CD14-positive monocyte (primary cell): Measurements from ENCODE around the gene FBLIM1. TPM values are rescaled to one million over a fixed set of nuclear protein-coding genes. Genes with fewer than 3 reads are reported as not detected.
"Not testable (repeated sequence)": the region's sequence is repeated elsewhere in the genome, so short reads cannot be mapped to it uniquely, and the experiment has no call there.

Source experiments
- DNase-seq, 3 donors: peaks; one replicate each; pipeline ENCODE4 v3.0.0-alpha.2; 2011 to 2022
- H2AFZ ChIP-seq: 2 replicates; pipeline ENCODE4 v1.6.0; 2012; ENCODE audit warnings: mild to moderate bottlenecking, low read depth, low read length, inconsistent platforms; ENCODE audit not compliant: insufficient read depth, poor library complexity, severe bottlenecking
- H3K27ac ChIP-seq, 2 donors: 1 replicate in 1 of 2; 2 replicates in 1 of 2; pipeline ENCODE4 v1.5.1; 2012 to 2013; ENCODE audit warnings: low read length in 2 of 2, control low read depth in 1 of 2, inconsistent platforms in 1 of 2, low read depth in 1 of 2, mild to moderate bottlenecking in 1 of 2
- H3K27me3 ChIP-seq, 2 donors: one replicate each; pipeline versions ENCODE4 v1.6.0 to v1.6.1; 2011 to 2013; ENCODE audit warnings: low read length in 2 of 2; ENCODE audit not compliant: control insufficient read depth in 2 of 2, insufficient read depth in 2 of 2
- H3K36me3 ChIP-seq, 2 donors: replicated peaks in 1 of 2; 1 replicate in 1 of 2; 2 replicates in 1 of 2; pipeline versions ENCODE4 v1.5.1 to v1.6.1; 2012 to 2013; ENCODE audit warnings: low read length in 2 of 2, control low read depth in 1 of 2, inconsistent platforms in 1 of 2, mild to moderate bottlenecking in 1 of 2; ENCODE audit not compliant: insufficient read depth in 2 of 2, control insufficient read depth in 1 of 2
- H3K4me1 ChIP-seq, 2 donors: 1 replicate in 1 of 2; 2 replicates in 1 of 2; pipeline versions ENCODE4 v1.5.1 to v1.6.1; 2012 to 2013; ENCODE audit warnings: low read length in 2 of 2, control low read depth in 1 of 2, inconsistent platforms in 1 of 2, mild to moderate bottlenecking in 1 of 2, moderate library complexity in 1 of 2; ENCODE audit not compliant: insufficient read depth in 2 of 2, control insufficient read depth in 1 of 2
- H3K4me2 ChIP-seq: replicated peaks from 2 replicates; pipeline ENCODE3; 2012; ENCODE audit warnings: low read length, moderate library complexity, mild to moderate bottlenecking; ENCODE audit not compliant: poor library complexity, severe bottlenecking; ENCODE audit errors: extremely low read depth
- H3K4me3 ChIP-seq, 3 experiments: fragments of 200-600 bp in 1 of 3; sonication (generic) in 1 of 3; replicated peaks in 1 of 3; 1 replicate in 2 of 3; 2 replicates in 1 of 3; pipeline ENCODE4 v1.5.1; 2011 to 2013; ENCODE audit warnings: low read length in 3 of 3, mild to moderate bottlenecking in 3 of 3, control low read depth in 2 of 3, low read depth in 2 of 3, inconsistent platforms in 1 of 3, moderate library complexity in 1 of 3
- H3K79me2 ChIP-seq: 2 replicates; pipeline ENCODE4 v1.6.0; 2012; ENCODE audit warnings: mild to moderate bottlenecking, control low read depth, inconsistent platforms, low read length, moderate library complexity; ENCODE audit not compliant: insufficient read depth
- H3K9ac ChIP-seq: 2 replicates; pipeline ENCODE4 v1.6.0; 2017; ENCODE audit warnings: low read length, mild to moderate bottlenecking; ENCODE audit not compliant: insufficient read depth, poor library complexity, severe bottlenecking
- H3K9me3 ChIP-seq, 2 donors: replicated peaks in 1 of 2; 1 replicate in 1 of 2; 2 replicates in 1 of 2; pipeline versions ENCODE4 v1.5.1 to v1.6.1; 2012 to 2013; ENCODE audit warnings: low read length in 2 of 2, control low read depth in 1 of 2; ENCODE audit not compliant: control insufficient read depth in 1 of 2, insufficient read depth in 1 of 2
- H4K20me1 ChIP-seq: 2 replicates; pipeline ENCODE4 v1.6.0; 2012; ENCODE audit warnings: mild to moderate bottlenecking, low read length, control low read depth, moderate library complexity; ENCODE audit not compliant: insufficient read depth
- H3K27ac Mint-ChIP-seq, 7 donors: one replicate each; pipeline ENCODE4 v1.8.0; 2020; ENCODE audit warnings: mild to moderate bottlenecking in 7 of 7, mixed read lengths in 7 of 7, moderate library complexity in 6 of 7, inconsistent platforms in 2 of 7
- H3K27me3 Mint-ChIP-seq, 3 donors: one replicate each; pipeline ENCODE4 v1.8.0; 2021 to 2022; ENCODE audit warnings: low read depth in 3 of 3, mild to moderate bottlenecking in 3 of 3, mixed read lengths in 3 of 3, moderate library complexity in 3 of 3, inconsistent platforms in 1 of 3
- H3K36me3 Mint-ChIP-seq, 2 donors: one replicate each; pipeline ENCODE4 v1.8.0; 2020; ENCODE audit warnings: mixed read lengths in 2 of 2, inconsistent platforms in 1 of 2, mild to moderate bottlenecking in 1 of 2
- H3K4me1 Mint-ChIP-seq: one replicate; pipeline ENCODE4 v1.8.0; 2020; ENCODE audit warnings: mild to moderate bottlenecking, mixed read lengths
- H3K4me3 Mint-ChIP-seq, 2 donors: one replicate each; pipeline ENCODE4 v1.8.0; 2020; ENCODE audit warnings: mild to moderate bottlenecking in 2 of 2, mixed read lengths in 2 of 2, moderate library complexity in 1 of 2
- H3K9me3 Mint-ChIP-seq, 7 donors: one replicate each; pipeline ENCODE4 v1.8.0; 2020 to 2022; ENCODE audit warnings: mixed read lengths in 7 of 7, mild to moderate bottlenecking in 6 of 7, moderate library complexity in 6 of 7, inconsistent platforms in 2 of 7
- WGBS: methylation state at CpG from one replicate; pipeline ENCODE4 v1.1.5; 2013; ENCODE audit warnings: missing lambda C conversion rate; ENCODE audit not compliant: insufficient coverage; 5-methylcytosine and 5-hydroxymethylcytosine counted together
- intact Hi-C, 2 donors: fragments of 100-400 bp; cut with micrococcal nuclease; formaldehyde crosslinking; loops; one replicate each; pipeline versions ENCODE4 v1.15.0 to v1.15.1; 2023
- polyA plus RNA-seq, 3 donors: library from polyadenylated mRNA; depleted of rRNA in 1 of 3; unstranded in 2 of 3; stranded (reverse) in 1 of 3; fragments of 300-500 nt in 2 of 3; fragments of >200 nt in 1 of 3; fragmentation: Illumina TruSeq in 2 of 3; gene quantifications; 1 replicate in 2 of 3; 2 replicates in 1 of 3; pipeline ENCODE4 v1.2.3, GENCODE V29; 2012 to 2021
- TF ChIP-seq, protein P1 (sequence below): fragments of 200-600 bp; IDR thresholded peaks from one replicate; pipeline ENCODE4 v1.8.0; 2022; ENCODE audit warnings: antibody characterized with exemption, mild to moderate bottlenecking

The FBLIM1 gene
- polyA plus RNA-seq, 3 donors: not detected

DNA sequence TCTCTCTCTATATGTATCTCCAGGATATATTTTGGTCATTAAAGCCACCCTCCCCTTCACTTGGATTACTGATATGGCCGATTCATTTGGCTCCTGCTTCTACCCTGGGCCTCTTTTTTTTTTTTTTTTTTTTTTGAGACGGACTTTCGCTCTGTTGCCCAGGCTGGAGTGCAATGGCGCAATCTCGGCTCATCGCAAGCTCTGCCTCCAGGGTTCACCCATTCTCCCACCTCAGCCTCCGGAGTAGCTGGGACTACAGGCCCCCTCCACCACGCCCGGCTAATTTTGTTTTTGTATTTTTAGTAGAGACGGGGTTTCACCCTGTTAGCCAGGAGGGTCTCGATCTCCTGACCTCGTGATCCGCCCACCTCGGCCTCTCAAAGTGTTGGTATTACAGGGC lies 70.3 kb downstream of the FBLIM1 start:
- H3K27ac Mint-ChIP-seq: peak overlapping the region in 6 of 7 donors; percentile 94 to 98 (median 97)
- peaks cover 65% of the 10 kb centered on the region for H3K4me1 Mint-ChIP-seq
- Histone ChIP-seq H3K79me2 (peaks cover 53% of the 10 kb centered on the region), H3K4me3 (peak overlapping the region in 1 of 3 experiments; percentile 79), H3K27ac (peak overlapping the region in 1 of 2 donors; percentile 93), H3K4me1 (peaks cover 78 to 87% of the 10 kb centered on the region in 2 donors), H3K4me2 (peak overlapping the region; percentile 78)
- H3K36me3 ChIP-seq, intact Hi-C loops, H3K27me3 ChIP-seq, H3K9me3 Mint-ChIP-seq, H4K20me1 ChIP-seq, H3K36me3 Mint-ChIP-seq, H3K4me3 Mint-ChIP-seq, H3K27me3 Mint-ChIP-seq, H2AFZ ChIP-seq, H3K9me3 ChIP-seq, H3K9ac ChIP-seq: not testable (repeated sequence)
- 89% methylated on average over 4 of the region's 14 CpGs for WGBS
- DNase-seq: peak in 1 of 3 donors; percentile 17

- H3K4me1 Mint-ChIP-seq: peaks cover 60% of the 10 kb centered on the region
- Histone ChIP-seq H3K9ac (no peak overlapping the region), H3K79me2 (peaks cover 54% of the 10 kb centered on the region), H3K4me1 (peaks cover 70 to 74% of the 10 kb centered on the region in 2 donors), H3K4me2 (peak overlapping the region; percentile 78), H3K4me3 (peak overlapping the region; percentile 31 to 79 (median 58)), H4K20me1 (no peaks in the 10 kb centered on the region), H3K9me3 (no peaks in the 10 kb centered on the region), H3K36me3 (no peaks in the 10 kb centered on the region), H3K27me3 (no peaks in the 10 kb centered on the region), H2AFZ (peak overlapping the region; percentile 48), H3K27ac (peak overlapping the region; percentile 46 to 93)
- DNase-seq: no peak
- intact Hi-C loops: no loop called here
- peak overlapping the region; percentile 94 to 98 (median 97) for H3K27ac Mint-ChIP-seq
- peaks cover 6% of the 10 kb centered on the region in 2 donors for H3K36me3 Mint-ChIP-seq
- H3K4me3 Mint-ChIP-seq: peak overlapping the region; percentile 82 to 94
- H3K9me3 Mint-ChIP-seq: peaks cover 0 to 1% (median 0%) of the 10 kb centered on the region in 7 donors
- TF ChIP-seq, protein P1, sequence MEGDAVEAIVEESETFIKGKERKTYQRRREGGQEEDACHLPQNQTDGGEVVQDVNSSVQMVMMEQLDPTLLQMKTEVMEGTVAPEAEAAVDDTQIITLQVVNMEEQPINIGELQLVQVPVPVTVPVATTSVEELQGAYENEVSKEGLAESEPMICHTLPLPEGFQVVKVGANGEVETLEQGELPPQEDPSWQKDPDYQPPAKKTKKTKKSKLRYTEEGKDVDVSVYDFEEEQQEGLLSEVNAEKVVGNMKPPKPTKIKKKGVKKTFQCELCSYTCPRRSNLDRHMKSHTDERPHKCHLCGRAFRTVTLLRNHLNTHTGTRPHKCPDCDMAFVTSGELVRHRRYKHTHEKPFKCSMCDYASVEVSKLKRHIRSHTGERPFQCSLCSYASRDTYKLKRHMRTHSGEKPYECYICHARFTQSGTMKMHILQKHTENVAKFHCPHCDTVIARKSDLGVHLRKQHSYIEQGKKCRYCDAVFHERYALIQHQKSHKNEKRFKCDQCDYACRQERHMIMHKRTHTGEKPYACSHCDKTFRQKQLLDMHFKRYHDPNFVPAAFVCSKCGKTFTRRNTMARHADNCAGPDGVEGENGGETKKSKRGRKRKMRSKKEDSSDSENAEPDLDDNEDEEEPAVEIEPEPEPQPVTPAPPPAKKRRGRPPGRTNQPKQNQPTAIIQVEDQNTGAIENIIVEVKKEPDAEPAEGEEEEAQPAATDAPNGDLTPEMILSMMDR: peak; percentile 29
- peaks cover 0 to 1% (median 0%) of the 10 kb centered on the region in 3 donors for H3K27me3 Mint-ChIP-seq
- WGBS: no CpG with 5 or more reads among the region's 1 CpG
Observed at GRCh38 chr1:15830258-15830657, 71.7 kb downstream of the FBLIM1 start.
